ENCODE results near the gene LHFPL3.

- no peak for TF ChIP-seq CTCF (conservative IDR thresholded peaks at IDR 0.05)
- TF ChIP-seq EZH2 (IDR thresholded peaks at IDR 0.05; ENCODE audit: low read depth) = no peak
Measured at GRCh38 chr7:104388222-104388621, 59.8 kb downstream of the LHFPL3 start.
